Measurements from ENCODE around the gene ZEB2.

DNA sequence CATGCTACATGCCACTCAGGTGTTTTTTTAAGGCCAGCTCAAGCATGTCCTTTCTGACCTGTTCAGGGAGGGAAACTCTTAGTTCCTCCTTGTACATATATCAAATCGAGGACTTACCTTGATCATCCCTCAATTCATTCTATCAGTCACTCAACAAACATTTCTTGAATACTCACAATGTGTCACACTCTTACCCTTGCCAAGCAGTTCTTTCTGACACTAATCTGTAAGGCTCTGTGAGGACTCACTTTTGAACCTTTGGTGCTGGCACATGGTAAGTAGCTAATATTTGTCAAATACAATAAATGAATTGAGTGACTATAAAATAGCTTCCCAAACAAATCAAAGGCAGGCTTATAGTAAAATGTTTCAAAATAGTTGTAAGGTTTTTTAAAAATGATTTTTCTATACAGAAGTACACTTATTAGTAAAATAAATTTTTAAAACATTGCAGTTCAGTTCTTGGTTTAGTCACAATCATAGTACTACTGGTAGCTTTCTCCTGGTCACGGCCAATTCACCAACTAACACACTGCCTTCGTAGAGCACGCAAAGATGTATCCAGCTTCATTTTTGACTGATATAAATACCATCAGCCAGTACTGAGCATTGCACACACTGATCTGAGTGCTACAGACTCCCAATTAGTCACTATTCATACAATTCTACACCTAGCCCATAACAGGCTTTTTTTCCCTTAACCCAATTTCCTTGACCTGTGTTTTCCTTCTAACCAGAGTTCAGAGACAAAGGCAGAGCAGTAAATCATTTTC is 50.9 kb downstream of the ZEB2 start:
- TF ChIP-seq, protein P1, sequence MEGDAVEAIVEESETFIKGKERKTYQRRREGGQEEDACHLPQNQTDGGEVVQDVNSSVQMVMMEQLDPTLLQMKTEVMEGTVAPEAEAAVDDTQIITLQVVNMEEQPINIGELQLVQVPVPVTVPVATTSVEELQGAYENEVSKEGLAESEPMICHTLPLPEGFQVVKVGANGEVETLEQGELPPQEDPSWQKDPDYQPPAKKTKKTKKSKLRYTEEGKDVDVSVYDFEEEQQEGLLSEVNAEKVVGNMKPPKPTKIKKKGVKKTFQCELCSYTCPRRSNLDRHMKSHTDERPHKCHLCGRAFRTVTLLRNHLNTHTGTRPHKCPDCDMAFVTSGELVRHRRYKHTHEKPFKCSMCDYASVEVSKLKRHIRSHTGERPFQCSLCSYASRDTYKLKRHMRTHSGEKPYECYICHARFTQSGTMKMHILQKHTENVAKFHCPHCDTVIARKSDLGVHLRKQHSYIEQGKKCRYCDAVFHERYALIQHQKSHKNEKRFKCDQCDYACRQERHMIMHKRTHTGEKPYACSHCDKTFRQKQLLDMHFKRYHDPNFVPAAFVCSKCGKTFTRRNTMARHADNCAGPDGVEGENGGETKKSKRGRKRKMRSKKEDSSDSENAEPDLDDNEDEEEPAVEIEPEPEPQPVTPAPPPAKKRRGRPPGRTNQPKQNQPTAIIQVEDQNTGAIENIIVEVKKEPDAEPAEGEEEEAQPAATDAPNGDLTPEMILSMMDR (IDR thresholded peaks at IDR 0.05; ENCODE audit: low read depth, low read length, missing input control) = no peak
- TF ChIP-seq, protein P2, sequence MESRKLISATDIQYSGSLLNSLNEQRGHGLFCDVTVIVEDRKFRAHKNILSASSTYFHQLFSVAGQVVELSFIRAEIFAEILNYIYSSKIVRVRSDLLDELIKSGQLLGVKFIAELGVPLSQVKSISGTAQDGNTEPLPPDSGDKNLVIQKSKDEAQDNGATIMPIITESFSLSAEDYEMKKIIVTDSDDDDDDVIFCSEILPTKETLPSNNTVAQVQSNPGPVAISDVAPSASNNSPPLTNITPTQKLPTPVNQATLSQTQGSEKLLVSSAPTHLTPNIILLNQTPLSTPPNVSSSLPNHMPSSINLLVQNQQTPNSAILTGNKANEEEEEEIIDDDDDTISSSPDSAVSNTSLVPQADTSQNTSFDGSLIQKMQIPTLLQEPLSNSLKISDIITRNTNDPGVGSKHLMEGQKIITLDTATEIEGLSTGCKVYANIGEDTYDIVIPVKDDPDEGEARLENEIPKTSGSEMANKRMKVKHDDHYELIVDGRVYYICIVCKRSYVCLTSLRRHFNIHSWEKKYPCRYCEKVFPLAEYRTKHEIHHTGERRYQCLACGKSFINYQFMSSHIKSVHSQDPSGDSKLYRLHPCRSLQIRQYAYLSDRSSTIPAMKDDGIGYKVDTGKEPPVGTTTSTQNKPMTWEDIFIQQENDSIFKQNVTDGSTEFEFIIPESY (IDR thresholded peaks at IDR 0.05) = no peak
- TF ChIP-seq, protein P3, sequence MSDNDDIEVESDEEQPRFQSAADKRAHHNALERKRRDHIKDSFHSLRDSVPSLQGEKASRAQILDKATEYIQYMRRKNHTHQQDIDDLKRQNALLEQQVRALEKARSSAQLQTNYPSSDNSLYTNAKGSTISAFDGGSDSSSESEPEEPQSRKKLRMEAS (IDR thresholded peaks at IDR 0.05) = no peak
- no peak for TF ChIP-seq RAD21 (IDR thresholded peaks at IDR 0.05)
- TF ChIP-seq YY1 (IDR thresholded peaks at IDR 0.05) = no peak
